WI38 (cell line): ENCODE measurements around the gene TFB2M.
"Not testable (repeated sequence)": the region's sequence is repeated elsewhere in the genome, so short reads cannot be mapped to it uniquely, and the experiment has no call there.

Source experiments
- H3K4me3 ChIP-seq: 2 replicates; pipeline ENCODE4 v1.5.1; 2011; ENCODE audit warnings: low read depth, mild to moderate bottlenecking, control low read depth, low read length
- TF ChIP-seq, protein P1 (sequence below): IDR thresholded peaks from 2 replicates; pipeline ENCODE4 v1.5.1; 2012; ENCODE audit warnings: low read depth, mild to moderate bottlenecking, control low read depth, low read length

Gene TFB2M

DNA sequence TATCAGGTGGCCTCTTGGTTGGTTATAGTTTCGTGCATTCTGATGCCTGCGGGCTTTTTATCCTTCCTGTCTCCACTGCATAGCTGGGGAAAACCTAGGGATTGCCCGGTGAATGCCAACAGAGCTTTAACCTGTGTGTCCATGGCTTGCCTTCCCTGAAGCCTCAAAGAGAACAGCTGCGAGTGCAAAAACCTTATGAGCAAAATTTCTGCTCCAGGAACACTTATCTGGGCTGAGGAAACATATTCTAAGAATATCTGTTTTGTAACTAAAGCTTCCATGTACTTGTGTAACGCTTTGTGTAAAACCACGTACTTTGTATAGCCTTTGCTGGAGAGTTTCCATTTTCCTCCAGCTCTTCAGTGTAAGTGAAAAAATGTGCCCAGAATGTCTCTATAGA, 7.4 kb upstream of the TFB2M start:
- no peak overlapping the region for H3K4me3 ChIP-seq
- TF ChIP-seq, protein P1, sequence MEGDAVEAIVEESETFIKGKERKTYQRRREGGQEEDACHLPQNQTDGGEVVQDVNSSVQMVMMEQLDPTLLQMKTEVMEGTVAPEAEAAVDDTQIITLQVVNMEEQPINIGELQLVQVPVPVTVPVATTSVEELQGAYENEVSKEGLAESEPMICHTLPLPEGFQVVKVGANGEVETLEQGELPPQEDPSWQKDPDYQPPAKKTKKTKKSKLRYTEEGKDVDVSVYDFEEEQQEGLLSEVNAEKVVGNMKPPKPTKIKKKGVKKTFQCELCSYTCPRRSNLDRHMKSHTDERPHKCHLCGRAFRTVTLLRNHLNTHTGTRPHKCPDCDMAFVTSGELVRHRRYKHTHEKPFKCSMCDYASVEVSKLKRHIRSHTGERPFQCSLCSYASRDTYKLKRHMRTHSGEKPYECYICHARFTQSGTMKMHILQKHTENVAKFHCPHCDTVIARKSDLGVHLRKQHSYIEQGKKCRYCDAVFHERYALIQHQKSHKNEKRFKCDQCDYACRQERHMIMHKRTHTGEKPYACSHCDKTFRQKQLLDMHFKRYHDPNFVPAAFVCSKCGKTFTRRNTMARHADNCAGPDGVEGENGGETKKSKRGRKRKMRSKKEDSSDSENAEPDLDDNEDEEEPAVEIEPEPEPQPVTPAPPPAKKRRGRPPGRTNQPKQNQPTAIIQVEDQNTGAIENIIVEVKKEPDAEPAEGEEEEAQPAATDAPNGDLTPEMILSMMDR = no peak

DNA sequence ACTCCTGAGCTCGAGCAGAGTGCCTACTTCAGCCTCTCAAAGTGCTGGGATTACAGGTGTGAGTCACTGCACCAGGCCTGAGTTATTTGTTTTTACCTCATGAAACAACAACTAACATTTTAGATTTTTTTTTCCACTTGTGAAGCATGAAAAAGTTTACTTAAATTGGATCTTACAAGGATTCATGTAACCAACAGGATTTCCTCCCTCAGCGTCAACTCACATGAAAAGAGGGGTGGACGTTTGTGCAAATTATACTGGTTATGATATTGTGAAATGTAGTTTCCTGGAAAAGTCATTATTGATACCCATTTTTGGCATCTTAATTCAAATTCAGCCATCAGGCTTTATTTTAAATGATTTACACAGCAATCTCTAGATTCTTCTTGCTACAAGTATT, 6.7 kb upstream of the TFB2M start:
- TF ChIP-seq, protein P1 = no peak
- no peak overlapping the region for H3K4me3 ChIP-seq

DNA sequence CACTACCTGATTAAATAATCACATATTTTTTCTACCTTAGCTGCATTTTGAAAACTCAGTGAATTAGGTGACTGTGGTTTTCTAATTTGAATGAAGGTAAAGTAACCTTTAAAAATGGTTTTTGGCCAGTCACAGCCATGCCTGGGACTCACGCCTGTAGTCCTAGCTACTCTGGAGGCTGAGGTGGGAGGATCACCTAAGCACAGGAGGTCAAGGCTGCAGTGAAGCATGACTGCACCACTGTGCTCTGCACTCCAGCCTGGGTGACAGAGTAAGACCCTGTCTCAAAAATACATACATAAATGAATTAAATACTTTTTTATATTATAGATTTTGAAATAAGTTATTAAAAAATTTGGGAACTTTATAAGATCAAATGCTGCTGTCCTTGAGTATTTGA, 5.9 kb upstream of the TFB2M start:
- TF ChIP-seq, protein P1 = no peak
- no peak overlapping the region for H3K4me3 ChIP-seq

DNA sequence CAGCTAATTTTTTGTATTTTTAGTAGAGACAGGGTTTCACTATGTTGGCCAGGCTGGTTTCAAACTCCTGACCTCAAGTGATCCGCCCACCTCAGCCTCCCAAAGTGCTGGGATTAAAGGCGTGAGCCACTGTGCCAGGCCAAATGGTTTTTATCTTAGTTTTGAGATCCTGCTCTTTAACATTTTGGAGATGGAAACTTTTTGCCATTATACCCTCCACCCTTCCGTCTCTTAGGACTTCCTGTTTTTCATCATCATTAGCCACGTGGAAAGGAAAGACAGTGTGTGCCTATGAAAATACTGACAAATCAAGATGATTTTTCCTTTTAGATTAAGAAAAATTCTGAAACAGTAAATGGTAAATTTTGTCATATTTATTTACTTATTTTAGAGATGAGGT, 5.2 kb upstream of the TFB2M start:
- H3K4me3 ChIP-seq = not testable (repeated sequence)

DNA sequence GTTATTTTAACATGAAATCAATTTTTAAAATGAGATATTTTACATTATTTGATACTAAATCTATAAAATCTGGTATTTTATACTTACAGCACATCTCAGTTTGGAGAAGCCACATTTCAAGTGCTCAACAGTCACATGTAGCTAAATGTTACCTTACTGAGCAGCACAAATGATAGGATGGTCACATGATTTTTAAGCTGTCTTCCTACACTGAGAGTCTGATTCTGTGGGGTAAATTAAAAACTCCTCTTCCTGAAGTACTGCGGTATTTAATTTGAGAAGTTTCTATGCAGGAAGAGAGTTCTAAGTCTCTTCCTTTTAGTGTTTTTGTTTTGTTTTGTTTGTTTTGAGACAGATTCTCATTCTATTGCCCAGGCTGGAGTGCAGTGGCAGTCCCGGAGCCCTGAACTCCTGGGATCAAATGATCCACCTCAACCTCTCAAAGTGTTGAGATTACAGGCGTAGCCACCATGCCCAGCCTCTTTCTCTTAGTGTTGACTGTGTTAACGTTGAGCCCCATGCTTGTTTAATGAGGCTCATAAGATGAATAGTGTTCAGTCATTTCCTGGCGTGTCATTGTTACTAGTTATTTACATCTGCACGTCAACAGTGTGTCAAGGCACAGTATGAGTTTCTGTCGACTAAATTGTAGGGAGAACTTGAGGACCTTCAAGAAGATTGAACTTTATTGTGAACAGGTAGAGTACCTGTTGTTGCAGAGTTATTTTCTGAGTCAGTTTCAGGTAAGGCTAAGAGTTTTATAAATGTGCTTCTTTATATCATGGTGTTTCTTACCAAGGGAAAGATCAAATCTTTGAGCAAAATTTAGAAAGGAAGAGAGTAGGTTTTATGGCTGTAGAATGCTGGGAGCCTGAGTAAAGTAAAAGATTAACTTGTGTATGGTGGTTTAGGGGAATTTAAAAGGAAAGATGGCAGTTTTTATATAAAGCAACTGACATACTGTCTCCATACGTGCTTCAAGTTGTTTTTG, 3.5 kb upstream of the TFB2M start:
- H3K4me3 ChIP-seq = peak overlapping the region; percentile 12; the same call in 1 of the 2 replicates
- TF ChIP-seq, protein P1 = no peak

DNA sequence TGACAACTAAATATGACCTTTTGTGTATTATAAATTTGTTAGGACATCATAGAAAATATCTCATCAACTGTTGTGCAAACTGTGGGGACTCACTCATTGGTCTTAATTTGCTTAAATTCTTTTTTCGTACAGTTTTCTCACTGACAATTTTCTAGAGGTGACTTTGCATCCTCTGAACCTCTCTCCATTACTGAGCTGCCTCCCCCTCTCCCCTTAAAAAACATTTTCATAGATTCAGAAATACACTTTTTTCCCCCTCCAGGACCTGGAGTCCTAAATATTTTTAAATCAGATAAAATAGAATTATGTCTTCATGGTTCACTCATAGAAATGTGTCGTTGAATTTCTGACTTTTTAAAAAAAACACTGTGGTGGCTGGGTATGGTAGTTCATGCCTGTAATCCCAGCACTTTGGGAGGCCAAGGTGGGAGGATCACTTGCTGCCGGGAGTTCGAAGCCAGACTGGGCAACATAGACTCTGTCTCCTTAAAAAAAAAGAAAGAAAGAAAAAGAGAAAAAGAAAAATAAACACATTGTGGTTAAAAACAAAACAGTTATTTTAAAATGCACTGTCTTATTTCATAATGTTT, 1.7 kb upstream of the TFB2M start:
- TF ChIP-seq, protein P1 = no peak
- peak overlapping the region; percentile 99 for H3K4me3 ChIP-seq

DNA sequence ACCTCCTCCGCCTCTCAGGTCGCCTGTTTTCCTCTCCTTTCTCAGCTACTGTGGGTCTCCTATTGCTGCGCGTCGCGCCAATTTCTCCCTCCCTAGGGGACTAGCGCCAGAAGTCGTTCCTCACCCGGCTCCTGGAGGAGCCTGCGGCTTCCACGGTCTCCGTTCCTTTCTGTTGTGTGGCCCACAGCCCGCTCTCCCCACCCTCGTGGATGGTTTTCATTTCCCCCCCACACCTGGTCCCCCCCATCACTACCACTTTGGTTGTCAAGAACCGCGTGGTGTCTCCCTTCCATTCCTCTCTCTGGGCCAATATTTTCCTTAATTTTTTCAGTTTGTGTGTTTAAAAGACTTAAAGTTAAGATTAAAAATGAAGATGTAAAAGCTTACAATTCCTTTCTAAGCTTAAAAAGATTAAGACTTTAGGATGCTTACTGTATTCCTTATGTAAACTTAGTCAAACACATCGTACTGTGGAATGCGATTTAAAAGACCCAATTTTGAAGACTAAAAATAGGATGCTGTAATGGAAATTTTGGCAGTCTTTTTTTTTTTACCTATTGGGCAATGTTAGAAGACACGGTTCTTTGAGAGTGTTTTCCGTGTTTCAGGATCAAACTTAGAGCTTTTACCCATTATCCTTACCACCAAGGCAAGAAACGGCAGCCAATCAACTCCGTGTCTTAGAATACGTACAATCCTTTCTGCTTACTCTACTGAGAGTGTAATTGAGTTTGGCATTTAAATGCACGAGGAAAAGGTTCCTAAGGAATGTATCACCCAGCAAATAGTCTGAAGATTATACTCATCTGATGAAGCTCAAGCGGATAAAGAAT, 968 bp upstream of the TFB2M start:
- TF ChIP-seq, protein P1 = no peak
- peak overlapping the region; percentile 99 for H3K4me3 ChIP-seq
